Activated CD8-positive, alpha-beta memory T cell treated with anti-CD3 and anti-CD28 coated beads, Interleukin-2, amount 50 U/mL, for 24 hours (primary cell): ENCODE results near the gene FAM186B.

Experiments
- DNase-seq: peaks from one replicate; pipeline ENCODE4 v3.0.0-alpha.2; 2020; ENCODE audit errors: extremely low read depth

Gene FAM186B

DNA sequence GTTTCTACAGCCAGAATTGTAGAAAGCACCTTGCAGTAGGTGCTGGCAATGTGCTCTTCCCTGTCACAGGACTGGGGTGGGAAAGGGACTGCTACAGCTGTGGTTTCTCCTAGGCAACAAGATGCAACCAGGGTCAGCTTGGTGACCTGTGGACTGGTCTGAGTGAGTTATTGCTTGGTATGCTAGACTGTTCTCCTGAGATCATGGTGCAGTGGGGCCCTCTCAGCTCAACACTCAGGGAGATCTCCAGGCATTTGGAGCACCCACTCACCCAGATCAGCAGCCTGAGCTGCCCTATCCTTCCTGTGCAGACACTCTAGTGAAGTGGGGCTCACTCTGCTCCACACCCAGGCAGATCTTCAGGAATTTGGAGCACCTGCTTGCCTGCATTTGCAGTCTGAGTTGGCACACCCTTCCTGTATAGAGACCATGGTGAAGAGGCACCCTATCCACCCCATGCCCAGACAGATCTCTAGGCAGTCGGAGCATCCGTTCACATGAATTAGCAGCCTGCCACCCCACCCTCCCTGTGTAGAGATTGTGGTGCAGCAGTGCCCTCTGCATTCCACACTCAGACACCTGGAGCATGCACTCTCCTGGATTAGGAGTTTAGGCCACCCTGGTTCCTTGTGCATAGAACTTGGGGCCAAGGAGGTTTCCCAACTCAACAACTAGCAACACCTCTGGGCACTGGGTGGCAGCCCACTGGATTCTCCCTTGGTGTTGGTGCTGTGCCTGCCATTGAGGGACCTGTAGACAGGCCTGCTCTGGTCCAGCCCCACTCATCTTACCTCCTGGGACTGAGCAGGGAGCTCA, 3.8 kb upstream of the FAM186B start:
- no peak for DNase-seq

GRCh38 chr12:49604856-49605255, 583 bp downstream of the FAM186B start:
- no peak for DNase-seq

GRCh38 chr12:49603721-49604120, 1.7 kb downstream of the FAM186B start:
- DNase-seq, result no peak

DNA sequence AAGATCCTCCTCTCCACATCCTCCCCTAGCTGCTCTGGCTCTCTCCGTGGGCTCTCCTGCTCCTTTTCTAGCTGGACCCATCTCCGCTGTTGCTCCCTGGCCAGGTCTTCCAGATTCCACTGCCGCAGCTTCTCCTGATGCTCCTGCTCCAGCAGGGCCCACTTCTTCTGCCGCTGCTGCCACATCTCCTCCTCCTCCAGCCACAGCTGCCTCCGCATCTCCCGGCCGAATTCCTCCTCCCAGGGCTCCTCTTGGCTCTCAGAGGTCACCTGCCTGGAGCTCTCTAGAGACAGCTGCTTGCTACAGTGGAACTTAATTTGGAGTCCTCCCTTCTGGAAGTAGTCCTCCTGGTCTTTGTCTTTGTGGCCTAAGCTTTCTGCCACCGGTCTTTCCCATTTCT, 5.5 kb downstream of the FAM186B start:
- DNase-seq, result no peak

DNA sequence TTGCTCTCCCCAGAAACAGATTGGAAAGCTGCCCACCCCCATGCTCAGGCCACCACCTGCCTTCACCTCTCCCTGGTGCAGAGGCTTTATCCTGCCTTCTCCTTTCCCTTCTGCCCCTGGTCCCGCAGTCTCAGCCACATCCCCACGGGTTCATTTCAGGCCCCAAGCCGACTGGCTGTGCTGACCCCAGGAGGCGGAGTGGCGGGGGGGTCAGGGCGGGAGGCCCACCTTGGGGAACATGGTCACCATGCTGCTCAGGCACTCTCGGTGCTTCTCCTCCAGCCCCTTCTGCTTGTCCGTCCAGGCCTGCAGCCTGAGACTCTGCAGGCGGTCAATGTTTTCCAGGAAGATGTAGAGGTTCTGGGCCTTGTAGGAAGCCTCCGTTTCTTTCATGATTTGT, 6.9 kb downstream of the FAM186B start:
- no peak for DNase-seq

DNA sequence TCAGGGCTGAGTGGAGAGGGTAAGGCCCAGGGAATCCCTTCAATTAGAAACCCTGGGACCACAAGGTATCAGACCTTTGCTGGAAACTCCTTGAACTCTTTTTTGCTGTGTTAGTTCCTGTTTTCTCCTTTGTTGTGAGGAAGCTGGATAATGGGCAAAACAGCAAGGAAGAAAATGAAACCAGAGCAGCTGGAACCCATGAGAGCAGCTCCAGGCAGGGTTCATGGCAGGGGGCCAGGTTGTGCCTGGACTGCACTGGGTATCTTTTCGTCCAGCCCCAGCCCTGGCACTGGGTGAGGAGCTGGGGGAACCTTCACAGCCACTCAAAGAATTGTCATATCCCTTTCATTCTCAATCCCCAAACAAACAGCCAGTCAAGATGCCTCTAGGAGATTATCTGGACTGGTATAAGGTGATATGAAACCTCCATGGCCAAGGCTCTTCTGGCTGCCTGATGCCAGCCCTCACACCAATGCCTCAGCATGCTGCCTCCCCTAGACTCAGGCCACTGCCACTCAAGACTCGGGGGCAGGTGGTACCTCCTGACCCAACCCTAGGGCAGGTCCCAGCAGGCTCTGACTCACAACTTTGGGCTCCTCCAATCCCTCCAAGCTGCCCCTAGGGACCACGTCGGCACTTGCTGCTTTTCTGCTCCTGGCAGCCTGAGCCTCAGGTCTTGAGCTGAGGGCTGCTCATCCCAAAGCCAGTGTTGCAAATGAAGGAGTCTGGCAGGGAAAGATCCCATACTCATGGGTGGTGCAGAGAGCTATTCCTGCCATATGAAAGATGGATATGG, 16.5 kb downstream of the FAM186B start:
- no peak for DNase-seq

DNA sequence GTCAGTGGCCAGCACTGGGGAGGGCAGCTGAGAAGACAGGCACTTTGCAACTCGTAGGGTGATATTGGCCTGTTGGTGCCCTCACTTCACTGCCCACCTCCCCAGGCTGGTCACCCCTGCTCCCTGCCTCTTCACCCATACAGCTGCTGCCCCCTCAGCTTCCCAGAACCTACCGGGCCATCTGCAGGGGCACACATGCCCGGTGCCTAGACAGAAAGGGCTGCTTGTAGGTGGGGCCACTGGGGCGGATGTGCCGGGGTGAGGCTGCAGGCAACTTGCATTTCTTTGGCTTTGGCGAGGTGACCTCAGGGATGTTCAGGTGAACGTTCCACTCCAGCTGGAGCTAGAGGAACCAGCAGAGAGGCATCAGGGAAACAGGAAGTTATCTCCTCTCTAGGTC, 17.2 kb downstream of the FAM186B start:
- no peak for DNase-seq

- DNase-seq, result no peak
Observed at GRCh38 chr12:49587174-49587908, 18.1 kb downstream of the FAM186B start.

- DNase-seq, result no peak
Observed at GRCh38 chr12:49585477-49586459, 19.7 kb downstream of the FAM186B start.

DNA sequence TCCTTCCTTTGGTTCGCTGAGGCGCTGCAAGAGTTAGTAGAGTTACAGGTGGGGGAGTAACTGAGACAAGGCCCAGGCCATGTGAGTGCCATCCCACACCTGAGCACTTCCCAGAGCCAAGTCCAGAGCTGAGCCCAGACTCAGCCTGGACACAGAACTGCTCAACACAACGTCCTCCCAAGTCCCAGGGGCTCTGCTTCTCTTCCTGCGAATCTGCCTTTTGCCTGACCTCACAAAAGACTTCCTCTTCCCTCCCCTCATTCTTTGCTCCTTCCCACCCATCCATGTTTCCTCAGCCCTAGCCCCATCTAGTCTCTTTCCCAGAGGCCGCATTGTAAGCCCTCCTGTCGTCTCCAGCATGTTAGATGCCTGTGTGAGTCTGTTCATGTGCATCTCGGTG, 20.8 kb downstream of the FAM186B start:
- DNase-seq, result no peak

GRCh38 chr12:49583366-49584094, 21.9 kb downstream of the FAM186B start:
- DNase-seq, result no peak

DNA sequence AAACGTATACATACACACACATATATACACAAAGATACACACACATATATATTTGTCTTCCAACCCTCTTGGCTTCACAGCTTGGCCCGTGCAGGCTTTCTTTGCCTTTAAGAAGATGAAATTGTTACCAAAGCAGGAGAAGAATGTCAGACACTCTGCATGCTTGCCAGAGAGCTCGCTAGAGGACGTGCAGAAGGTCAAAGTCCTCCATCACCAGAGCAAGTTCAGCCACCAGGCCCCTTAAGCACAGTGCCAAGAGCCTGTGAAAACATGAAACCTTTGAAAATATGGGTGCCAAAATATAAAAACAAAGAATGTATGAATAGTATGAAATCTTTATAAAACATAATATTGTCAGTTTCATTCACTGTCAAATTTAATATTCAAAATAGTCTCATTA, 22.6 kb downstream of the FAM186B start:
- DNase-seq, result no peak

DNA sequence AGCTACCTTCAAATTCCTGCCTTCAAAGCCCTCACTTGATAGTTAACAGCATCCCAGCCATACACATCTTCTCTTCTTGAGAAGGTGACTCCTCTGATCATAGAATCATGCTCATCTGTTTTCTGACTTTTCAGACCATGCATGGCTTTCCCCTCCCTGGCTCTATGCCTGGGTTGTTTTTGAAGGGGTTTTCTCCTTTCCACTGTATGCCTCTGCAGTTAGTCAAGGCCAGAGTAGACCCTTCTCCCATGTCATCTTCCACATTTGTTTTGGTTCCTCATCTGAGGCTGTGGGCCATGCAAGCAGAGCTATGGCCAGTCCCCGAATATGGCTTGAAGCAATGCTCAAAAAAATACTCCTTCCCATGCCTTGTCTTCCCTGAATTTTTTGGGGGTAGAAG, 23.2 kb downstream of the FAM186B start:
- no peak for DNase-seq

DNA sequence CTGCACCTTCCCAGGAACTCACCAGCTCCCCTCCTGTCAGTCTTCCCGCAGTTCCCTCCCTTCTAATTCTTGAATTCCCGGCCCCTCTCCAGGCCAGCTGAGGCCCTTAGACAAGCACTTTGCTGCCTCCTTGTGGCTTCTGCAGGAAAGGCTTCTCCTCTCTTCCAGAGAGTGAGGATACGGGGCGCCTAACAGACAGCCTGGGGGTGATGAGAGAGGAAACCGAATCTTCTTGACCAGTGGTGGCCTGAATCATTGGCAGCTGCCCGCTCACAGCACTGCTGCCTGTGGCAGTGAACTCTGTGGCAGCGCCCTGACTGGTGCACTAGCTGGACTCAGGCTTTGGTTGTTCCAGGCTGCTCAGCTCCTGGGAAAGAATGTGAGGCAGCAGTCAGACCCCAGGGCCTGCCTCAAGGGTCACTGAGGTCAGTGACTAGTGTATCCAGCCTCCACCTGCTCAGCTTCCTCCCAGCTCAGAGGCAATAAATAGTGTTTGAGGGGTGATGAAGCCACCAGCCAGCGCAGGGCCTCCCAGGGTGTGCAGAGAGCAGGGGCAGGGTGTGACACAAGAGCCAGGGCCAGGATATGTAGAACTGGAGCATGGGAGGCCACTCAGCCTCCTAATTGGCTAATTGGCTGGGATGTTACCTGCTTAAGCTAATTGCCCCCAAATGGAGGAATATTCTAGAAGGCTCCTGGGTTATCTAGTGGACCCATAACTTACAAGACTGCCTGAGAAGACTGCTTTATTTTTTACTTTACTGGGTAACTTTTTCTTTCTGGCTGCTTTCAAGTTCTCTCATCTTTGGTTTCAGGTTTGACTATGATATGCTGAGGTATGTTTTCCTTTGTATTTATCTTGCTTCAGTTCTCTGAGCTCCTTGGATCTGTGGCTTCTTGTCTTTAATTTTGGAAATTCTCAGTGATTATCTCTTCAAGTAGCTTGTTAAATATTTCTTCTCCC, 24.6 kb downstream of the FAM186B start:
- no peak for DNase-seq

- DNase-seq, result no peak
Observed at GRCh38 chr12:49578471-49579112, 26.8 kb downstream of the FAM186B start.

DNA sequence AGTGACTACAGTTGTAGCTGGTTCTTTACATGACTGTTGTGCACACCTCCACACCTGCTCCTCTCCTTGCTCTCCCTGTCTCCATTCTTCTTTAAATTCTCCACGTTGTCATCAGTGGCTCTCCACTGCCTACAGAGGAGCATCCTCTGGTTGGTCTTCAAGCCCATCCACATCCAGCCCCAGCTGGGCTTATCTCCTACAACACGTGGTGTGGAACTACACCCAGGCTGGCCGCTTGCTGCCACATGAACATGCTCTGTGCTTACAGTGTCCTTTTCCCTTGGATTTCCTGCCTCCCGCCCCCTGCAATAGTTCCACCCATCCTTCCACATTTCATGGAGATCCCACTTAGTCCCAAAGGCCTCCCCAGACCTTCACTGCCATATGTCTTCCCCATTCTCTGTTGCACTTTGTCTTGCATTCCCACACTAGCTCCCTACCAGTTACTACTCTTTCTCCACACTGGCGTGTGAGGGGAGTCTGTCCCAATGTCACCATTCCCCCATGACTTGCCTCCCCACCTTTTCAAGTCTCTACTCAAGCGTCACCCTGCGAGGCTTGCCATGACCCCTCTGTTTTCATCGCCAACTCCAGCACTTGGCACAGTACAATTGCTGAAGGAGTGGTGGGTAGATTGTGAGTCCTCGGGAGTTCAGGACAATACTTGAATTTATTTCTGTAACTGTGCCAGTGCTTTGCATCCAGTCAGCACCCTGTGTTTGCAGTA, 27.7 kb downstream of the FAM186B start:
- no peak for DNase-seq

DNA sequence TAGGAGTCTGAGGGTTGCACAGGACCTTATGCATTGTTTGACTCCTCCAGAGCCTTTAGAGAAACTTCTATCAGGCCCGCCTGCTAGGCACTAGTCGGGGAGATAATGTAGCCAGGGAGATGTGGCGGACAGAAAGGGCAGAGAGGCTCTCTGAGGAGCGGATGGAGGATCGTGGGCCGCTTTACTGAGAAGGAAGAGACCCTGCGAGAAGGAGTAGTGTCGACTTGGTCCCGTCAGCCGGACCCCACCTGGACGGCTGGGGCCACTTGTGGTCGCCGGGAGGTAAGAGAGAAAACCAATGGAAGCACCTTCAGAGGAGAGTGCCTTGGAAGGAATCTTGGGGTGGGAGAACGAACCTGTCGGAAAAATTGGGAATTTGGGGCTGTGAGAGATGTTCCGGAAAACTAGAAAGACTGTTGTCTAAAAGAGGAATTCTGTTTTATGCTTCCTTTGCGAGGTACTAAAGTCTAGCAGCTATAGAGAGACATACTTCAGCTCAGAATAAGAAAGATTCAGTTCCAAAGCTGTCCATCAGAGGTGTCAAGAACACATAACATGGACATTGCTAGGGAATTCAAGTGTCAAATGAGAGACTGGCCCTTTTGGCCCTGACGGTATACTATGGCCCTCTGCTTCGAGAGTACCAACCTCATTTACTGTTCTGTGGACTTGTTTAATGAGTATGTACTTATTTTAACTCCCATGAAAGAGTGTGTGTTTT, 36.8 kb downstream of the FAM186B start:
- DNase-seq, result no peak
